Measurements from ENCODE around the gene MAGI2.

Gene MAGI2

DNA sequence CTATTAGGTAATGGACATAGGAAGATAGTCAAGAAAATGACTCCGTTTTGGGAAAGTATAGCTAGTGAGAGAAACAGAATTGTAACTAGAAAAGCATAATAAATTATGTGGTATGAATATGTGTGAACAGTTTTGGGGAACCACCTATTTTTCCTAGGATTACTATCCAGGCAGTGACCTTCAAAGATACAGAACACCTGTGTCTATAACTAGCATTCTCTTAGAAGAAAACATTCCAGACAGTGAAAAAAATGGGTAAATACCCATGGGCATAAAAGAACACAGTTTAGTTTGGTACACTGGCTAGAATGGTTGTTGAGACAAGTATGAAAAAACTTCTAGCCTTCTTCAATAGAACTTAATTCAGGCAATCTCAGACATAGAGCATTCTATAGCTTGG, 690.8 kb downstream of the MAGI2 start:
- no peak for TF ChIP-seq CTCF (IDR thresholded peaks at IDR 0.05; ENCODE audit: insufficient read depth, low read length, missing control alignments)
- ChIA-PET POLR2A (no interaction called here), CTCF (interaction anchor here (1.5 kb wide), 1 partner anchor 13 kb away, joined by 4 read pairs; no protein-coding TSS in a partner anchor)
- no peak overlapping the region for H3K4me3 ChIP-seq (ENCODE audit: low read depth, low read length)
- DNase-seq (ENCODE audit: low read depth, low spot score) = no peak

DNA sequence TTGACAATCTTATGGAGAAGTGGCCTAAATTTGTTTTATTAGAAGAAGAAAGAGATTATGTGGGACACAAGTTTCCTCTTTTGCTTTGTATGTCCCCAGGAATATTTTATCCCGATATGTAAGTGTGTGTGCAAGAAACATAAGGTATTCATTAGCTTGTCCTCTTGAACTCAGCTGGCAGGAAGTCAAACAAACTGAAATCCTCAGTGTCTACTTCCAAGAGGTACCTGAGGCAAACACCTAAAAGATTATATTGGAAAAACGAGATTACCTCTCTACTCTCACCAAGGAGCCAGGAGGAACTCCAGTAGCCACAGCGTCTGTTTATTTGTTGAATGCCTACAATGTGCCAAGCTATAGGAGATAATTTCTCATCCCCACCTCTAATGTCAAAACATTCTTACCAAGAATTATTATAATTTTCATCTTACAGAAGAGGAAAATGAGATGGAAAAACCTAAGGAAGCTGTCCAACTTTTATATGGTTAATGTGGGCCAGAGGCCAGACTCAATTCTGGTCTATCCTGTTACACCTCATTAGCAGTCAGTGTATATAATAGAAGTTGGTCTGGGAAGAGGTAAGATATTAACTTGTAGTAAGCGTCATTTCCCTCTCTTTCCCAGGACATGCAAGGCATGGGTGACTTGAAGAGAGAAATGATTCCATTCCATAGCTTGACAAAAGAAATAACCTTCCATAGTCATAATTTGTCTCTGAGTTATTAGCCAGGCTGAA, 692.7 kb downstream of the MAGI2 start:
- H3K4me3 ChIP-seq (ENCODE audit: low read depth, low read length) = no peak overlapping the region
- DNase-seq (ENCODE audit: low read depth, low spot score) = no peak
- no peak for TF ChIP-seq CTCF (IDR thresholded peaks at IDR 0.05; ENCODE audit: insufficient read depth, low read length, missing control alignments)
- POLR2A ChIA-PET = no interaction called here
- CTCF ChIA-PET = no interaction called here

- ChIA-PET CTCF (no interaction called here), POLR2A (interaction anchor here (0.6 kb wide), 1 partner anchor 881 kb away, joined by 3 read pairs; no protein-coding TSS in a partner anchor)
- TF ChIP-seq CTCF (IDR thresholded peaks at IDR 0.05; ENCODE audit: insufficient read depth, low read length, missing control alignments) = no peak
- H3K4me3 ChIP-seq (ENCODE audit: low read depth, low read length) = no peak overlapping the region
- DNase-seq (ENCODE audit: low read depth, low spot score) = no peak
These were observed 700.9 kb downstream of the MAGI2 start for GRCh38 chr7:78752554-78752953.

GRCh38 chr7:78751253-78751652, 702.2 kb downstream of the MAGI2 start:
- POLR2A ChIA-PET = no interaction called here
- no peak for TF ChIP-seq CTCF (IDR thresholded peaks at IDR 0.05; ENCODE audit: insufficient read depth, low read length, missing control alignments)
- no peak for DNase-seq (ENCODE audit: low read depth, low spot score)

GRCh38 chr7:78749052-78749746, 704.3 kb downstream of the MAGI2 start:
- H3K4me3 ChIP-seq (ENCODE audit: low read depth, low read length) = no peak overlapping the region
- DNase-seq (ENCODE audit: low read depth, low spot score) = no peak
- ChIA-PET POLR2A (no interaction called here), CTCF (no interaction called here)
- TF ChIP-seq CTCF (IDR thresholded peaks at IDR 0.05; ENCODE audit: insufficient read depth, low read length, missing control alignments) = no peak

More at GRCh38 chr7:78751253-78751652, 702.2 kb downstream of the MAGI2 start:
- H3K4me3 ChIP-seq (ENCODE audit: low read depth, low read length) = no peak overlapping the region
- CTCF ChIA-PET = no interaction called here

GRCh38 chr7:78747592-78747991, 705.9 kb downstream of the MAGI2 start:
- ChIA-PET POLR2A (no interaction called here), CTCF (no interaction called here)
- H3K4me3 ChIP-seq (ENCODE audit: low read depth, low read length) = no peak overlapping the region
- TF ChIP-seq CTCF (IDR thresholded peaks at IDR 0.05; ENCODE audit: insufficient read depth, low read length, missing control alignments) = no peak
- DNase-seq (ENCODE audit: low read depth, low spot score) = no peak
